Stimulated activated CD4-positive, alpha-beta T cell treated with anti-CD3 and anti-CD28 coated beads, TNF-alpha, amount 100 ng/mL, for 48 hours (primary cell): ENCODE measurements around the gene TMED1.
A peak's percentile ranks its signal among the peaks of the same experiment; 100 is the strongest.

ENCODE experiments used
- DNase-seq, 3 donors: peaks; one replicate each; pipeline ENCODE4 v3.0.0-alpha.2; 2020; ENCODE audit warnings: low read depth in 3 of 3

TMED1 gene

DNA sequence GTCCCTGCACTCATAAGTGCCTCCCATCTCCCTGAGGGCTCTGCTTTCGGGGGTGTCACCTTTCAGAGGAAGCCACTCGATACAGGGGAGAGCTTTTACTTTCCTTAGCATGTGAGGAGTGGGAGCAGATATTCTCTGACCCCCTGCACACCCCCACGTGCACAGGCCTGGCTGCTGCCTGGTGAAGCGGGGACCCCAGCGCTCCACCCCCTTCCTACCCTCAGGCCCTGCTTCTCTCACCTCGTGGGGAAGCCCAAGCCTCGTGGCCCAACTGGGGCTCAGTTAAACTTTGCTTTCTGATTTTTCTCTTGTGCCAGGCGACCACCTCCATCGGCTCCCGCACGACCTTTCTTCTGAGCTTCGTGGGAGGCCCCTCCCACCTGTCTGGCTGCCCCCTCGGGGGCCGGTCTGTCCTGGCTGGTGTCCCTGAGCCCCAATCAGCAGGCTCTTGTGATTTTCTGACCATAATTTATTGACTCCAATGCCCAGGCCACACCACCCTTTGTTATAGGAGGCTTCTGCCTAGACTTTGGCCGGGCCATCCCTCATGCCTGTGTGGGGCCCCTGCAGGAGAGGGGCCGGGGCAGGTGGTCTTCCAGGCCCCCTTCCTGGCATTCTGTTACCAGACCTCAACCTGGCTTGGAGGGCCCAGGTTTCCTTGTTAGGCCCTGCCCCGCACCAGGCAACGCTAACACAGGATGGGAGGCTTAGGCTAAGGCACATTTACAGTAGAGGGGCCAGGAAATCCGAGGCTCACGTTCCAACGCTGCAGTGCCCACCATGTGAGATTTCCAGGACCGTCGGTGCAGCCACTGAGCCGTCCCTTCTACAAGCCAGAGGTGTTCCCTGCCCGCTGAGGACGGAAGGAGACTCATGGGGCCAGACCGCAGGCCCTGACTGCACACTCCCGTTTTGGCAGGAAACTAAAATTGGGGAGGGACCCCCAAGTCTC lies 3.7 kb downstream of the TMED1 start:
- no peak for DNase-seq

DNA sequence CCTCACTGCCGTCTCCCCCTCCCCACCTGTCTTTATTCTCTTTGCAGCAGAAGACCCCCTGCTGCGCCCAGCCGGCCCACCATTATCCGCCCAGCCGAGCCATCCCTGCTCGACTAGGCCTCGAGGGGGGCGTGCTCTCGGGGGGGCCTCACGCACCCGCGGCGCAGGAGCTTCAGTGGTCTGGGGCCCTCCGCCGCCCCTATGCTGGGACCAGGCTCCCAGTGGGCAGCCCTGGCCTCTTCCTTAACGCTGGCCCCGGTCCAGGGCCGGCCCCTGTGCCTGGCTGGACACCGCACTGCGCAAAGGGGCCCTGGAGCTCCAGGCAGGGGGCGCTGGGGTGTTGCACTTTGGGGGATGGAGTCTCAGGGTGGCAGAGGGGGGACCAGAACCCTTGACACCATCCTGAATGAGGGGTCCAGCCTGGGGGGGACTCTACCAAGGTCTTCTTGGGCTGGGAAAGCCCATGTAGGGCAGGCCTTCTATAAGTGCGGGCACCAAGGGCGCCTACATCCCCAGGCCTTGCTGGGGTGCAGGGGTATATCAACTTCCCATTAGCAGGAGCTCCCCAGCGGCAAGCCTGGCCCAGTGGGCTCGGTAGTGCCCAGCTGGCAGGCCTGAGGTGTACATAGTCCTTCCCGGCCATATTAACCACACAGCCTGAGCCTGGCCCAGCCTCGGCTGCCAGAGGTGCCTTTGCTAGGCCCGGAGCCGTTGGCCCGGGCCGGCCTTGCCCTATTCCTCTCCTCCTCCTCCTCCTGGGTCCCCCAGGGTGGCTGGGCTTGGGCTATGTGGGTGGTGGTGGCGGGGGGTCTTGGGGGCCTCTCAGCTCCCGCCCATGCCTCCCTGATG lies 4.9 kb downstream of the TMED1 start:
- no peak for DNase-seq

- DNase-seq = no peak
Observed at GRCh38 chr19:10830370-10830769, 5.6 kb downstream of the TMED1 start.

DNA sequence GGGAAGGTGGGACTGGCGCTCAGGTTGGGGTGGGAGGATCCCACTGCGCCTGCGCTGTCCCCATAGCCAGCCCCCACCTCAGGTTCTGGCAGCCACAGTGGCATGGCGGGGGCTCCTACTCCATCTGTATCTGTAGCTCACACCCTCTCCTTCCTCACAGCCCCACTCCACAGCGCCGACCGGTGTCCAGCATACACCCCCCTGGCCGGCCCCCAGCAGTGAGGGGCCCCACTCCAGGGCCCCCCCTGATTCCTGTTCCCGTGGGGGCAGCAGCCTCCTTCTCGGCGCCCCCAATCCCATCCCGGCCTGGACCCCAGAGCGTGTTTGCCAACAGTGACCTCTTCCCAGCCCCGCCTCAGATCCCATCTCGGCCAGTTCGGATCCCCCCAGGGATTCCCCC lies 6.0 kb downstream of the TMED1 start:
- DNase-seq = no peak

DNA sequence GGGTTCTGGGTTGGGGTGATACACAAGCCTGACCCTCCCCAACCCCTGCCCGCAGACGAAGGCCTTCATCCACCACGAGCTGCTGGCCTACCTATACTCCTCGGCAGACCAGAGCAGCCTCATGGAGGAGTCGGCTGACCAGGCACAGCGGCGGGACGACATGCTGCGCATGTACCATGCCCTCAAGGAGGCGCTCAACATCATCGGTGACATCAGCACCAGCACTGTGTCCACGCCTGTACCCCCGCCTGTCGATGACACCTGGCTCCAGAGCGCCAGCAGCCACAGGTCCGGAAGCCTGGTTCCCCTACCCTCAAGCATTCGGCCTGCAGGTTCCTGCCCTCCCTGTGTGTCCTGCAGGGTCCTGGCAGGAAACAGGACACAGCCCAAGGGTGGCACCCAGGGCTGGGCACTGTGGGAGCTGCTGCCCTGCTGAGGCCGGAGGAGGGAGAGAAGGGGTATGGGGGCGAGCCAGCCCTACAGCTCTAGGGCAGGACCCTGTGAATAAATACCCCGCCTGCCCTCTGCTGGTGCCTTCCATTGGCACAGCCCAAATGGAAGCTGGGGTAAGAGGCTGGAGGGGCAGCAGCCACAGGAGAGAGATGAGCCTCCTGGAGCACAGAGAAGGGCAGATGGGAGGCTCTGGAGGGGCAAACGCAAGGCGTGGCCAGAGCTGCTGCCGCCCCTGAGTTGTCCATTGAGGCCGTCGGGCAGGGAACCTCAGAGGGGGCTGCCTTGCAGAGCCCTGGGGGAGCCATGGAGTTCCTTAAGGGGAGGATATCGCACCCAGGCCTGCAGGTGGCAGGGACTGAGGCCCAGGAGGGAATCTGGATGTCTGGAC lies 6.8 kb downstream of the TMED1 start:
- no peak for DNase-seq

DNA sequence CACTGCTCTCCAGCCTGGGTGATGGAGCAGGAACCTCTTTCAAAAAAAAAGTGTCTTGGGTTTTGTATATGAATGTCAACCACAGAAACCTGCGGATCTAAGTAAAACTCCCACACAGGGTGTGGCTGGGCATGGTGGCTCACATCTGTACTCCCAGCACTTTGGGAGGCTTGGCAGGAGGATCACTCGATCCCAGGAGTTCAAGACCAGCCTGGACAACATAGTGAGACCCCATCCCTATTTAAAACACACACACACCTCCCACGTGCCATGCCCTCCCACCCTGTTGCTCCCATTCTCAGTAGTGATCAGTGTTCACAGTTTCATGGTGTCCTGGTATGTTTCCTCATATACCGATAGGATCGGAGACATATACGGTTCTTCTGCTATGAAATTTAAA lies 9.2 kb downstream of the TMED1 start:
- DNase-seq = no peak

- no peak for DNase-seq
Observed at GRCh38 chr19:10826231-10826630, 9.8 kb downstream of the TMED1 start.

DNA sequence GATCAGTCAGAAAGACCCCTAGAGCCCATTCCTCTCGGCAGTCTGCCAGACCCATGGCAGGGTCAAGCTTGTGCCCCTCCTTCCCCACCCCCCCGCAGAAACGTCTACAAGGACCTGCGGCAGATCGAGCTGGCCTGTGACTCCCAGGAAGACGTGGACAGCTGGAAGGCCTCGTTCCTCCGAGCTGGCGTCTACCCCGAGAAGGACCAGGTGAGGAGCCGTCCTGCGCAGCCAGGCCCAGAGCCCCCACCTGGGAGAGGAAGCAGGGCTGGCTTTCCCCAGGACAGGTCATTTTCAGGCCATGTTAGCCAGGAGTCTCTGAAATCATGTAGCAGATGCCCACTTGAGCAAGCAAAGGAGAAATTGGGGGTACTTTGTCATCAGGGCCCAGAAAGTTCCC lies 12.3 kb downstream of the TMED1 start:
- DNase-seq = no peak

- no peak for DNase-seq
Observed at GRCh38 chr19:10820173-10820572, 15.8 kb downstream of the TMED1 start.

DNA sequence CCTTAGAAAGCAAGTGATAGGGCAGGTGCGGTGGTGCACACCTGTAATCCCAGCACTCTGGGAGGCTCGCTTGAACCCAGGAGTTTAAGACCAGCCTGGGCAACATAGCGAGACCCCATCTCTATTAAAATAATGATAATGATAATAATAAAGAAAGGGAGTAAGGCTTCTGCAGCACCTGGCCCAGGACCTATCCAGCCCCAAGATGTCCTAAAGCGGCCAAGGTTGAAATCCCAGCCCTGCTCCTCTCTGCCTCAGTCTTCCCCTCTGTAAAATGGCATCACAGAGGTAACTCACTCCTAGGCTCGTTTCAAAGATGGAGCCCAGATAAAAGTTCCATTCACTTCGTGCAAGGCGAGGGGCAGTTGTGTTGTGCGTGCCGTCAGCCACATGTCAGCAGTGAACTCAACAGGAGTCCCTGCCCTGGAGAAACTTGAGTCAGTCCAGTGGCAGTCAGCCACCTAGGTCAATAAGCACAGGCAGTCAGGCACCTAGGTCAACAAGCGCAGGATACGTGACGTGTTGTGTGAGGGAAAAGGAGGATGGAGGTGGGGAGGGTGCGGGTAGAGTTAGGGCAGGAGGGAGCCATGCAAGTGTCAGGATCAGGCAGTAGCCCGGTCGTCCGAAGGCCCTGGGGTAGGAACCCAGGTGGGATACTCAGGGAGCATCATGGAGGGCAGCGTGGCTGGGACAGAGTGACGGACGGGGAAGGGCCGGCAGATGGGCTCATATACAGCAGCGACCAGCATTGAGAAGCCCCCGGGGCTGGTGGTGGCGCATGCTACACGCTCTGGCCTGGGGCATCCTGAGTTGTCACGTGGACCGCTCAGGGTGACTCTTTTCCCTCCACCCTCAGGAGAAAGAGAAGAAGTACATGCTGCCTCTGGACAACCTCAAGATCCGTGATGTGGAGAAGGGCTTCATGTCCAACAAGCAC lies 16.6 kb downstream of the TMED1 start:
- no peak for DNase-seq

- no peak for DNase-seq
Observed at GRCh38 chr19:10818301-10819123, 17.5 kb downstream of the TMED1 start.

DNA sequence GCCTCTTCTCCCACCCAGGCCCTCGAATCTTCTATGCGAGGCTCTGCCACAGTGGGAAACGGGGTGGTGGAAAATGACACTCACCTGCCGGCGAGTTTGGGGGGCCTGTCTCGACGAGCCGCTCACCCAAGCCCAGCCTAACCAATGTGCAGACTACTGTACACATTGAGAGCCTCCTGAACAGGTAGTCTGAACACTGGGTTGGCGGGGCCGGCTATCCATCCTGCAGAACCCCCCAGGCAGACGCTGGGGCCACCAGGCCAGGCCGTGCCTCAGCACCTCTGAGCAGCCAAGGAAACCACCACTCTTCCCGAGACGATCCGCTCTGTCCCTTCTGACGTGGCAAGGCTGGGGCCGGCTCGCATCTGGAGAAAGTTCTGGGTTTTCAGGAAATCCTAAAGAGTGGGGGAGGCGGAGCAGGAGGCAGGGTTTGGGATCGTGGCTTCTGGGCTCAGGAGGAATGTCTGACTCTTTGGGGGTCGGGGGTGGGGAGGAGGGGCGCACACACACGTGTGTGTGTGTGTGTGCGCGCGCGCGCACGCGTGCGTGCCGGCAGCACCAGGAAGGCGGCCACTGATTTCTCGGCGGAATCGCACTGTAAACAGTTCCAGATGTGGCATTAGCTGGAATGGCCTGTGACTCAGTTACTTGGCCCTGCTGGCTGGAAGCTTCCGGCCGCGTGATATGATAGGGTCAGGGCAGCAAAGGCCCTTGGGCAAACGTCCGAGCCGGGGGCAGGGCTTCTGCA lies 18.5 kb downstream of the TMED1 start:
- no peak for DNase-seq

DNA sequence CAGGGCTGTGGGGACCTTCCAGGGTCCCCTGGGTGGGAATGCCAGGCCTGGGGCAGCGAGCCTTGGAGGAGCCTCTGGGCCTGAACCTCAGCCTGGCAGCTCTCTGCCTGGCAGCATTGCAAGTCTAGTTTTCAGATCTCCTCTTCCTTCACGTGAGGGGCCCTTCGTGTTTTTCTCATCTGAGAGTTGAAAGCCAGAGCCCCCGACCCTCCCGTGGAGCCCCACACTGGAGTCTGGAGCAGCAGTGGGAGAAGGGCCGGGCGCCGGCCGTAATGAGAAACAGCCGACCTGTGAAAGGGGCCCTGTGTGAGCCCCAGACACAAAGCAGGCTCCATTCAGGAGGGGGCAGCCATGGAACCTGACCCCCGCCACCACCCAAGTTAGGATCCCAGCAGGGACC lies 19.3 kb downstream of the TMED1 start:
- no peak for DNase-seq

- DNase-seq = no peak
Observed at GRCh38 chr19:10815969-10816644, 19.9 kb downstream of the TMED1 start.

DNA sequence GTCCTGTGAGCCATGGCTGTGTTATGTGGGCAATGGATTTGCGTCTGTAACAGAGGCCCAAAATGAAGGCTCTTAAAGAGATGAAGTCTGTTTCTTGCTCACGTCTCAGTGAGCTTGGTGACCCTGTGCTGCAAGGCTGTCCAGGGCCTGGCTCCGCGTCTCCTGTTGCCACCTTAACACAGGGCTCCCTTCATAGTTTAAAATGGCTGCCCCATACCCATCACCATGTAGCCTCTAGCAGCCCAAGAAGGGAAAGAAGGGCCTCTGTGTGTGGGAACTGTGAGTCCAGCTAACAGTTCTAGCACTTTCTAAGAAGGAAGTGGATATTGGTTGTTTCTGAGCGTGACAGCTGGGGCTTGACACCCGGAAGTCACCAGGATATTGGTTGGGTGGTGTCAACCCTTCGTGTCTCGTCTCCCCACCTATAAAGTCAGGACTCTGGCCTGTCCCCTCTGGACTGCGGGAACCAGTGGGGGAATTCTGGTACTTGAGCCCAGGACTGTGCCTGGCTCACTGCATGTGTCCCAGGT lies 20.9 kb downstream of the TMED1 start:
- no peak for DNase-seq

- peak in 1 of 3 donors; percentile 20 for DNase-seq
Observed at GRCh38 chr19:10812902-10813404, 23.1 kb downstream of the TMED1 start.

DNA sequence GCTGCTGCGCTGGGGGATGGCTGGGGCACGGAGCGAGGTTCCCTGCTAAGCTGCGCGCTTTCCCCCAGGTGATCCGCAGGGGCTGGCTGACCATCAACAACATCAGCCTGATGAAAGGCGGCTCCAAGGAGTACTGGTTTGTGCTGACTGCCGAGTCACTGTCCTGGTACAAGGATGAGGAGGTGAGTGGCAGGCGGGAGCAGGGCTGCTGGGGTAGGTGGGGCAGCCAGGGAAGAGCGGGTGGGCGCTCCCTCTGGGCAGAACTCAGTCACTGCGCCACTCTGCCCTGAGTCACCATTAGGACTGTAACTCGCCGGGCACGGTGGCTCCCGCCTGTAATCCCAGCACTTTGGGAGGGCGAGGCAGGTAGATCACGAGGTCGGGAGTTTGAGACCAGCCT lies 23.8 kb downstream of the TMED1 start:
- DNase-seq = no peak
